Stimulated activated CD4-positive, alpha-beta T cell treated with anti-CD3 and anti-CD28 coated beads, TNF-alpha, amount 100 ng/mL, for 48 hours (primary cell): ENCODE results near the gene XYLT2.
"Not testable (repeated sequence)": the region's sequence is repeated elsewhere in the genome, so short reads cannot be mapped to it uniquely, and the experiment has no call there.

Source experiments
- DNase-seq, 3 donors: peaks; one replicate each; pipeline ENCODE4 v3.0.0-alpha.2; 2020; ENCODE audit warnings: low read depth in 3 of 3

Gene XYLT2

GRCh38 chr17:50319306-50320004 lies 26.5 kb upstream of the XYLT2 start:
- no peak for DNase-seq

- DNase-seq: no peak
Measured at GRCh38 chr17:50322271-50322670, 23.7 kb upstream of the XYLT2 start.

- no peak for DNase-seq
Measured at GRCh38 chr17:50323060-50323459, 22.9 kb upstream of the XYLT2 start.

GRCh38 chr17:50325906-50326305 lies 20.0 kb upstream of the XYLT2 start:
- DNase-seq: no peak

GRCh38 chr17:50326831-50327364 lies 19.0 kb upstream of the XYLT2 start:
- no peak for DNase-seq

GRCh38 chr17:50328363-50329325 lies 17.3 kb upstream of the XYLT2 start:
- DNase-seq: no peak

GRCh38 chr17:50329716-50330115 lies 16.2 kb upstream of the XYLT2 start:
- no peak for DNase-seq

GRCh38 chr17:50330151-50330775 lies 15.7 kb upstream of the XYLT2 start:
- DNase-seq: no peak

GRCh38 chr17:50331085-50331791 lies 14.7 kb upstream of the XYLT2 start:
- no peak for DNase-seq

- no peak for DNase-seq
Measured at GRCh38 chr17:50332196-50332595, 13.7 kb upstream of the XYLT2 start.

GRCh38 chr17:50333291-50334057 lies 12.5 kb upstream of the XYLT2 start:
- DNase-seq: not testable (repeated sequence)

- DNase-seq: no peak
Measured at GRCh38 chr17:50337956-50338355, 8.0 kb upstream of the XYLT2 start.

- no peak for DNase-seq
Measured at GRCh38 chr17:50338645-50339044, 7.3 kb upstream of the XYLT2 start.

- DNase-seq: no peak
Measured at GRCh38 chr17:50339381-50339780, 6.5 kb upstream of the XYLT2 start.

- no peak for DNase-seq
Measured at GRCh38 chr17:50344731-50345365, 1.1 kb upstream of the XYLT2 start.

- DNase-seq: peak; percentile 12 to 53 (median 20)
Measured at GRCh38 chr17:50346313-50347116, 589 bp downstream of the XYLT2 start.

- DNase-seq: no peak
Measured at GRCh38 chr17:50347117-50347893, 1.4 kb downstream of the XYLT2 start.

- no peak for DNase-seq
Measured at GRCh38 chr17:50347894-50348291, 2.0 kb downstream of the XYLT2 start.
